H1 (cell line): Measurements from ENCODE around the gene SEC11A.

Experiments used
- JUND ChIP-seq: IDR thresholded peaks from 2 replicates; pipeline ENCODE4 v1.6.1; 2011; ENCODE audit warnings: mild to moderate bottlenecking, improper control_type of control experiment, low read length
- TAF1 ChIP-seq: IDR thresholded peaks from 2 replicates; pipeline ENCODE4 v1.6.1; 2011; ENCODE audit warnings: mild to moderate bottlenecking, low read depth, low read length
- TF ChIP-seq, protein P1 (sequence below), 3 experiments: IDR thresholded peaks; 1 replicate in 2 of 3; 2 replicates in 1 of 3; pipeline versions ENCODE4 v1.5.1 to v1.6.1; 2011; ENCODE audit warnings: low read length in 3 of 3, mild to moderate bottlenecking in 3 of 3, inconsistent platforms in 2 of 3, low read depth in 1 of 3, moderate library complexity in 1 of 3; ENCODE audit not compliant: insufficient read depth in 1 of 3; ENCODE audit errors: control extremely low read depth in 1 of 3

DNA sequence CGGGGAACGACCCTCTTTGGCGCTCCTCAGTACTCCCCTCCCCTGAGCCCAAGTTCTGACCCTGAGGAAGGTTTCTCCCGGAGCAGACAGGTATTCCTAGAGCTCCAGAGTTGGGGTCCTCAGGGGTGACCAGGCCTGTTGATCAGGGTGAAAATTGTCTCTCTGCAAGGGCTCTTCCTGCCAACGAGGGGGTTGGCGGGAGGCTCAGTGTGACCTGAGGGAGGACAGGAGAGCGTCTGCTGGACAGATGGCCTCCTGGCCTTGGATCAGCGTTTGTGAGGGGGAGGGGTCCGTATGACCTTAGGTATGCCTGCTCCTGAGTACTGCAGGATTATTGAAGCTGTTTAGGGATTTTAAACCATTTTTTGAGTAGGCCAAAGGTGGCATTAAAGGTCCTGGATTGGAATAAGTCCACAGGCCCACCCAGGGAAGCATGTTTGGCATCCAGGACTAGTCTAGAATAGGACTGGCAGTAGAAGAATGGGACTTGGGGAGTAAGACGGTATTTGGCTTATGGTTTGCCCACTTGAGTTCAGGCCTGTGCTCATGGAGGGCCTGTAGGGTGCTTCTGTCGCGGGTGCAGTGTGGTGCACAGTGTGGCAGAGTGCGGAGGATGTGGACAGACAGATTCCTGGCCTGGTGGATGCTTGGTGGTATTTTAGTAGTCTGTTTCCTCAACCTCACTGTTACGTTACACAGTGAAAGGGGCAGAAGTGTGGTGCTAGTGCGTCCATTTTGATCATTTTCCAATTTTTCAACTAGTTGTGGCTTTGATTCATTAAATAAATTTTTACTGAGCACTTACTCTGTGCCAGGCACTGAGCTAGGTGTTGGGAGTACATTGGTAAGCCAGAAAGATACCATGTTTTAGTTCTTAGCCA lies 33.4 kb upstream of the SEC11A start:
- TF ChIP-seq JUND = no peak
- no peak; the same call in 1 of the 2 replicates for TF ChIP-seq TAF1
- TF ChIP-seq, protein P1, sequence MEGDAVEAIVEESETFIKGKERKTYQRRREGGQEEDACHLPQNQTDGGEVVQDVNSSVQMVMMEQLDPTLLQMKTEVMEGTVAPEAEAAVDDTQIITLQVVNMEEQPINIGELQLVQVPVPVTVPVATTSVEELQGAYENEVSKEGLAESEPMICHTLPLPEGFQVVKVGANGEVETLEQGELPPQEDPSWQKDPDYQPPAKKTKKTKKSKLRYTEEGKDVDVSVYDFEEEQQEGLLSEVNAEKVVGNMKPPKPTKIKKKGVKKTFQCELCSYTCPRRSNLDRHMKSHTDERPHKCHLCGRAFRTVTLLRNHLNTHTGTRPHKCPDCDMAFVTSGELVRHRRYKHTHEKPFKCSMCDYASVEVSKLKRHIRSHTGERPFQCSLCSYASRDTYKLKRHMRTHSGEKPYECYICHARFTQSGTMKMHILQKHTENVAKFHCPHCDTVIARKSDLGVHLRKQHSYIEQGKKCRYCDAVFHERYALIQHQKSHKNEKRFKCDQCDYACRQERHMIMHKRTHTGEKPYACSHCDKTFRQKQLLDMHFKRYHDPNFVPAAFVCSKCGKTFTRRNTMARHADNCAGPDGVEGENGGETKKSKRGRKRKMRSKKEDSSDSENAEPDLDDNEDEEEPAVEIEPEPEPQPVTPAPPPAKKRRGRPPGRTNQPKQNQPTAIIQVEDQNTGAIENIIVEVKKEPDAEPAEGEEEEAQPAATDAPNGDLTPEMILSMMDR (IDR thresholded peaks at IDR 0.05; ENCODE audit: control extremely low read depth in 1 of 3, insufficient read depth in 1 of 3, low read depth in 1 of 3, low read length in 3 of 3) = no peak
